ENCODE data around the gene MYOT. TPM values are rescaled to one million over a fixed set of nuclear protein-coding genes. Genes with fewer than 3 reads are reported as not detected.
"Not testable (repeated sequence)": the region's sequence is repeated elsewhere in the genome, so short reads cannot be mapped to it uniquely, and the experiment has no call there.

The MYOT gene
- total and polyA plus RNA-seq, 2 experiments from 2014 or later: not detected

- DNase-seq (ENCODE audit: low read depth in 1 of 2, low spot score in 1 of 2): no peak
- H3K27ac ChIP-seq: no peak overlapping the region
- no peak for TF ChIP-seq CTCF (IDR thresholded peaks at IDR 0.05; ENCODE audit: low read depth, low read length)
- no peaks in the 10 kb centered on the region for H3K36me3 ChIP-seq
- H3K27me3 ChIP-seq: no peaks in the 10 kb centered on the region
- H3K9me3 ChIP-seq (ENCODE audit: low read depth): no peaks in the 10 kb centered on the region
- H3K4me3 ChIP-seq: no peak overlapping the region
- H3K4me1 ChIP-seq (ENCODE audit: low read depth): no peaks in the 10 kb centered on the region
Measured at GRCh38 chr5:137856201-137856600, 11.5 kb upstream of the MYOT start.

DNA sequence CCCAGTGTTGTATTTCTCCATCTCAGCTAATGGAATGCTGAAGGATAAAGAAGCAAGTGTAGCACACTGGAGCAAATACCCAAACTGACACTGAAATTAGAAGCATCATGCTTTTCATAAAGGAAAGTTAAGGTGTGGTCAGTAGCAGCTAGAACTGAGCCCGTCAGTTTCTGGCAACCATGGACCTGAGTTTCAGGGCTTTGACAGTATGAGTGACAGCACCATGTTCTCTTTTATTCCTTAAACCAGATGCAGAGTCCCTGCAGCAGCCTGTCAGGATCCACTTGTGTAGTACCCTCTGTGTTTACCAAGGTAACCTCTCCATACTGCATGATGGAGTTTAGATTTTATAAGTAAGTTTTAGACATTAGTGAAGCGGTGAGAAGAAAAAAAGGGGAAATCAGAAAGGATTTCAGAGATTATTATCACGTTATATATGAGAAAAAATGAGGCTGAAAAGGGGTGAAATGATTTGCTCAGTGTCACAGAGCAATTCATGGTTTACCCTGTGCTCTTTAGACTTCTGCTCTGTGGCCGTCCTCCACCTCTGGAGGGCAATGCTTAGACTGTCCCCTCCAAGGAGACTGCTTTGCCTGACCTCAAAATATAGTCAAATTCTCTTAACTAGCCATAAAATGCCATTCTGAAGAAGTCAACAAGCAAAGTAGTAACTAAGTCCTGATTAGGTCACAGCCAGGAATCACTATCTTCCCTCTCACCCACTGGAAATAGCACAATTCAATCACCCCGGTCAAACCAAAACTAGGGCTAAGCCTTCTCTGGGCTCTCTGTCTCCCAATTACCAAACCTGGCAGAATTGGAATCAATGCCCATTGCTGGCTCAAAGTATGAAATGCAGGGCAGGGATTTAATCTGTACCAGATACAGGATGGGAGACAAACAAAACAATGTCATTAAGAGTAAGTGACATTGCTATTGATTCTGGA is 10.5 kb upstream of the MYOT start:
- H3K27ac ChIP-seq: no peak overlapping the region
- no peaks in the 10 kb centered on the region for H3K36me3 ChIP-seq
- H3K4me1 ChIP-seq (ENCODE audit: low read depth): no peaks in the 10 kb centered on the region
- no peak for TF ChIP-seq CTCF (IDR thresholded peaks at IDR 0.05; ENCODE audit: low read depth, low read length)
- no peaks in the 10 kb centered on the region for H3K9me3 ChIP-seq (ENCODE audit: low read depth)
- H3K27me3 ChIP-seq: no peaks in the 10 kb centered on the region
- H3K4me3 ChIP-seq: no peak overlapping the region
- no peak for DNase-seq (ENCODE audit: low read depth in 1 of 2, low spot score in 1 of 2)

DNA sequence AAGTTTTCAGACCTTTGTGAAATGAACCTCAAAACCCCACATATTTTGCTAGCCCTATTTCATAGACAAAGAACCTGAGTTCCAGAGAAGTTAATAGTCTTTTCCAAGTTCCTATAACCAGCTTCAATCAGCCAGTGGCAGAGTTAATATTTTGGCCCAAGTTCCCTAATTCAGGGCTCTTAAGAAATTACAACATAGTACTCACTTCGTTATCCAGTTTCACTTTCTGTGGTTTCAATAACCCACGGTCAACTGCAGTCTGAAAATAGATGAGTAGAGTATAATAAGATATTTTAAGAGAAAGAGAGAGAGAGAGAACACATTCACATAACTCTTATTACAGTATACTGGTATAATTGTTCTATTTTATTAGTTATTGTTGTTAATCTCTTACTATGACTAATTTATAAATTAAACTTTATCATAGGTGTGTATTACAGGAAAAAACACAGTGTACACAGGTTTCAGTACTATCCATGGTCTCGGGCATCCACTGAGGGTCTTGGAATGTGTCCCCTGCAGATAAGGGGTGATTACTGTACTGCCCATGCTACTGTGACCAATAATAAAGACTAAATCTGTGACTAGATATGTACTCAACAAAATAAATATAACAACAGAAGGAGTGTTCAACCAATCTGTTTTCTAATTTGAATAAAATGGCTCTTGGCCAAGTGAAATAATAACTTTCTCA is 9.3 kb upstream of the MYOT start:
- H3K36me3 ChIP-seq: no peaks in the 10 kb centered on the region
- no peak overlapping the region for H3K27ac ChIP-seq
- H3K27me3 ChIP-seq: no peaks in the 10 kb centered on the region
- DNase-seq (ENCODE audit: low read depth in 1 of 2, low spot score in 1 of 2): peak in 1 of 2 donors; percentile 63
- H3K9me3 ChIP-seq (ENCODE audit: low read depth): no peaks in the 10 kb centered on the region
- H3K4me3 ChIP-seq: no peak overlapping the region
- H3K4me1 ChIP-seq (ENCODE audit: low read depth): no peaks in the 10 kb centered on the region
- no peak for TF ChIP-seq CTCF (IDR thresholded peaks at IDR 0.05; ENCODE audit: low read depth, low read length)

DNA sequence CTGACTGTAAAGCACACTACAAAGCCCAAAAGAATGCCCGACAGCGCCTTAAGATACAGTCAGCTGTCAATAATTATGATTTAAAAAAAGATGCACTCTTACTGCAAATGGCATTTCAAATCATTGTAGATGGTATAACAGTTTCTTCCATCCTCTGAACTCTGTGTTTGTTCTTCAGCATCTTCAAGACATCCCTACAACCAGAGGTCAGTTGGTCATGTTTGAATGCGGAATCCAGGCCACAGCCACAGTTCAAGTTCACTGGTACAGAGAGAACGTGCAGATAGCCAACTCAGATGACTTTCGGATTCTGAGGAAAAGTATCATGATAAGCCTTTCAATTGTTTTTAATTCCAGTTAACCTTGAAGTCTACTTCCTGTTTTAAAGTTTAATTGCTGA is 8.7 kb upstream of the MYOT start:
- H3K4me1 ChIP-seq (ENCODE audit: low read depth): no peaks in the 10 kb centered on the region
- H3K4me3 ChIP-seq: no peak overlapping the region
- H3K36me3 ChIP-seq: no peaks in the 10 kb centered on the region
- H3K27ac ChIP-seq: no peak overlapping the region
- DNase-seq (ENCODE audit: low read depth in 1 of 2, low spot score in 1 of 2): no peak
- no peaks in the 10 kb centered on the region for H3K9me3 ChIP-seq (ENCODE audit: low read depth)
- TF ChIP-seq CTCF (IDR thresholded peaks at IDR 0.05; ENCODE audit: low read depth, low read length): no peak
- no peaks in the 10 kb centered on the region for H3K27me3 ChIP-seq

GRCh38 chr5:137862251-137862650 is 5.4 kb upstream of the MYOT start:
- Histone ChIP-seq H3K4me1 (ENCODE audit: low read depth) (no peaks in the 10 kb centered on the region), H3K27ac (no peak overlapping the region), H3K9me3 (ENCODE audit: low read depth) (no peaks in the 10 kb centered on the region), H3K4me3 (no peak overlapping the region), H3K36me3 (no peaks in the 10 kb centered on the region), H3K27me3 (no peaks in the 10 kb centered on the region)
- no peak for TF ChIP-seq CTCF (IDR thresholded peaks at IDR 0.05; ENCODE audit: low read depth, low read length)
- DNase-seq (ENCODE audit: low read depth in 1 of 2, low spot score in 1 of 2): no peak

- not testable (repeated sequence) for DNase-seq (ENCODE audit: low read depth in 1 of 2, low spot score in 1 of 2); H3K4me1 ChIP-seq (ENCODE audit: low read depth); H3K27me3 ChIP-seq; H3K27ac ChIP-seq; H3K4me3 ChIP-seq; H3K9me3 ChIP-seq (ENCODE audit: low read depth); H3K36me3 ChIP-seq
Measured at GRCh38 chr5:137863653-137864052, 4.0 kb upstream of the MYOT start.
